A172 (cell line): ENCODE data around the gene CCT7. TPM values are rescaled to one million over a fixed set of nuclear protein-coding genes. Genes with fewer than 3 reads are reported as not detected.

Experiments used
- DNase-seq: peaks from one replicate; pipeline ENCODE4 v3.0.0-alpha.2; 2015; ENCODE audit warnings: low spot score
- total RNA-seq: library from RNA; depleted of rRNA; stranded (reverse); fragments of >200 nt; shearing (Covaris generic); gene quantifications from 2 replicates; pipeline ENCODE4 v1.2.3, GENCODE V29; 2014; rRNA removed

Gene CCT7
- total RNA-seq, 1 experiment from 2014 or later, result 768 TPM

DNA sequence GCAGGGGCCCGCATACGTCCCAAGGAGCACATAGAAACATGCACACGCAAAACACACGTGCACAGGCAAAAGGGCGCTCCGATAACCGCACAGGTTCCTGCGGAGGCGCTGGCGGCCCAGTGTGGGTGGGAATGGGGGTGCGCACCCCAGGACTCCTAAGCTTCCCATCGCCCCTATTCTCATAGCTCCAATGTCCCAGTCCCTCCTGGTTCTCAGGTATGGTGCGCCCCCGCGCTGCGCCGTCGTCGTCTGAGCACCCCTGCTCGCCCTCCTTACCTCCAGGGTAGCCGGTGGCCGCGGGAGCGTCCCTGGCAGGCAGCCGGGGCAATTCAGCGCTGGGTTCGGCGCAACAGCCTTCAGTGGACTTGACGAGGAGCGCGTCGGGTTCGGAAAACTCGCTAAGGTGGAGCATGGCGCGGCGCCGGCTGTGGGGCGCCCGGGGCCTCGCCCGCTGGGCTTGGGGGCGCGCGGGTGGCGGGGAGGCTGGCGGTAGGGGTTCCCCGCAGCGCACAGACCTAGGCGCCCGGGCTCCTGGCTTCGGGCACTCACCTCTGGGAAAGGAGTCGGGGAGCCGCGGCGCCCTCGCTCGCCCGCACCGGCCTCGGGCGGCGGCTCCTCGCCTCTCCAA, 58.9 kb downstream of the CCT7 start:
- no peak for DNase-seq

DNA sequence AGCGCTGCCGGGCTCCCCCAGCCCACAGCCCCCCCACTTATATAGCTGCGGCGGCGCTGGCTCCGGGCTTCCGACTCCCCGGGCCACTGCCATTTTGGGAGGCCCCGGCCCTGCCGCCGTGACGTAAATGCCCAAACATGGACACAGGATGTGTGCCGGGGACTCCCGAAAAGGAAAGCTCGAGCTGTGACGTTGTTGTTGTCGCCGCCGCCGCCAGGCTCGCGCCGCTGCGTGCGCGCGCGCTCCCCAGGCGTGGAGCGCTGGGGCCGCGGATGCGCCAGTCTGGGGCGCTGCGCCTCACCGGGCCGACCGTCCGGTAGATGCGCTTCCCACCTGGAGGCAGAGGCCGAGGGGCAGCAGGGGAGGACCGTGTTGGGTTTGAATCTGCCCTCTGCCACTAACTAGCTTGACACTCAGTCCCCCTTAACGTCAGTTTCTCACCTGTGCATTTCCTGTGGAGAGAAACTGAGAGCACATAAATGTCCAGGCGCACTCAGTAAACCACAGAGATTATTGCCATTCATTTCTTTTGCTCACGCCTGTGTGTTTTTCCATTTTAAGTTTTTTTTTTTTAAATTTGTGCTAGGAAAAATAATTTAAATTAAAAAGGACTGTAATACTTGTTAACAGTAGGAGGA, 59.5 kb downstream of the CCT7 start, which contains the start of gene EGR4:
Gene EGR4 (minus strand): TSS at position 15 of the 638 bp plus-strand sequence. CDS start 231 bp downstream, outside the sequence.
- peak; percentile 75 for DNase-seq

- DNase-seq, result no peak
Observed at GRCh38 chr2:73294239-73294638, 60.1 kb downstream of the CCT7 start.

DNA sequence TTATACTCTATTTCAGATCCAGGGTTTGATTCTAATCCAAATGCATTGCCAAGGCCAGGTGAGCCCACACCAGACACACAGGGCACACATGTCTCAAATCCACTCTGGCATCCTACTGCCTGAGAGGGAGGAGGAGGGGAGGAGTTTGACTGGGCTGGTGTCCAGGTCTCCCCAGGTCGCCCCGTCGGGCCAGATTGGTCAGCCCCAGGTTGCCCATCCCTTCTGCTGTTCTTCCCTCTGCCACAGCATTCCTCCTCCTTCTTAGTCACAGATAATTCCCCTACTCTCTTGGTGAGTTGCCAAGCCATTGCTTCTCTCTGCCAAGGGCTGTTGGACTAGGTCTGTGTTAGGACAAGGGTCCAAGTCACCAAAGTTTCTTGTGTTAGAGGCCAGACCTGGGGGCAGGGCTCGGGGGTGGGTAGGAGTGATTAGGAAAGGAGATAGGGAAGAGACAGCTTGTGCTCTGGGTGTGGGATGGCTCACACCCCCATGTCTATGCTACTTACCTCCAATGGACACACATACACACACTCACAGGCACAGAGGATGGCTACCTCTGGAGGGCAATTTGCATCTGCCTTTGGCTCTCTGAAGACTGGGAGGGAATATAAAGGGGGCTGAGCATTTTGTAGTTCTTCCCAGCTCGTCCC, 61.8 kb downstream of the CCT7 start:
- peak; percentile 88 for DNase-seq

GRCh38 chr2:73297151-73297559, 63.0 kb downstream of the CCT7 start:
- DNase-seq, result peak; percentile 39

DNA sequence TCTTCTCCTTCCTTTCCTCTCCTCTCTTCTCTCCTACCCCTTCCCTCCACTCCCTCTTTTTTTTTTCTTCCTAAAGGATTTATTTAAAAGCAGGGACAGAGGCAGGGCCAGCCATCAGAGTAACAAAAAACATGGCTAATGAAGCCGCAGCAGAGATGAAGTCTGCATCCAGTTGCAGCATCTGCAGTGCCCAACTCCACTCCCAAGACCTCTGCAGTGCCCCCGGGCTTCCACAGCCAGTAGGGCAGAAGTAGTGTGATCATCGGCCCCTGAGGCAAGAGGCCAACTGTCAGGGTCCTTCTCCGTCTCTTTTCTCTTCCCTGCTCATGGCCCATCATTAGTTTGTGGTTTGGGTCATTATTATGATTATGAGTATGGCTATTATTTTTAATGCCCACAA, 63.5 kb downstream of the CCT7 start:
- DNase-seq, result no peak

DNA sequence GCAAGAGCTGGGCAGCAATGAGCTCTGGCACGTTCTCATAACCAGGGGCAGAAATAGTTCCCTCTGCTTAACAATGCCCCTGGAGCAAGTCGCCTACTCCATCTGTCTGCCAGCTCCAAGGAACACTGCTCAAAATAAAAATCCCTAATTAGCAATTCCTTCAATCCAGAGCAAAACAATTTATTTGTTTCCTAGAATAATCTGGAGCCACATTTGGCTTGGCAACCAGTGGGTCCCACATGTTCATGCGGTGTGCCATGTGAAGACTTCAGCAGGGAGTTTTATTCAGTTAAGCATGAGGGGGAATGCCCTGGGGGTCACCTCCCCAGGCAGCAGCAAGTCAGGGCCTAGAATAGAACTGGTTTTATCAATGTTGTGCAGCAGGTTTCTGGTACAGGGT, 66.8 kb downstream of the CCT7 start:
- no peak for DNase-seq

DNA sequence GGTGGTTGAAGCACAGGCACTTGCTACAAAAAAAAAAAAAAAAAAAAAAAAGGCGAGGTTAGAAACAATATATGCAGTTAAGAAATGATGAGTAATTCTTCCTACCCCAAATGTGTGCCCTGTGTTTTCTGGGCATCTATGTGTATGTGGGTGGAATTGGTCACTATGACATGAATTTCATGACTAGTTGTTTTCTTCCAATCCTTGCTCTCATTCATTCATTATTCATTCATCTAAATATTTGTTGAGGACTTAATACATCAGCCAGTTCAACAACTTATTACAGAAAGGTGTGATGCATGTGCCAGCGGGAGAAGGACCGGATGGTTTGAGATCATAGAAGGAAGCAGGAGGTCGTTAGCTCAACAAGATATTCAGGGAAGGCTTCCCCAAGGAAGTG, 67.5 kb downstream of the CCT7 start:
- no peak for DNase-seq

Other genes starting within 250 kb of the CCT7 start
- 17.5 and 33.4 TPM in 2 replicates for gene SFXN5, start 162.6 kb upstream of the CCT7 start, total RNA-seq
- gene RAB11FIP5, start 121.4 kb upstream of the CCT7 start, total RNA-seq, result 52.2 and 58.8 TPM in 2 replicates
- not detected in 2 replicates for gene NOTO, start 31.7 kb upstream of the CCT7 start, total RNA-seq
- gene SMYD5, start 20.1 kb upstream of the CCT7 start, total RNA-seq, result 33.1 and 36.7 TPM in 2 replicates
- 39.3 and 48.8 TPM in 2 replicates for gene PRADC1, start 1.1 kb upstream of the CCT7 start, total RNA-seq
- gene FBXO41, start 50.2 kb downstream of the CCT7 start, total RNA-seq, result 2.4 and 2.9 TPM in 2 replicates
- gene EGR4, start 59.2 kb downstream of the CCT7 start, total RNA-seq, result not detected in 2 replicates
- gene ALMS1, start 151.5 kb downstream of the CCT7 start, total RNA-seq, result 19.3 and 23.2 TPM in 2 replicates